T-cell (primary cell): ENCODE results near the gene GDAP2. TPM values are rescaled to one million over a fixed set of nuclear protein-coding genes. Genes with fewer than 3 reads are reported as not detected.
"Not testable (repeated sequence)": the region's sequence is repeated elsewhere in the genome, so short reads cannot be mapped to it uniquely, and the experiment has no call there.

Source experiments
- ATAC-seq, 4 experiments: fragments of 200-7000 bp in 3 of 4; fragments of 150-1000 bp in 1 of 4; cut with Tn5 transposase; replicated peaks in 1 of 4; 1 replicate in 3 of 4; 2 replicates in 1 of 4; pipeline ENCODE4 v1.10.0; 2021; ENCODE audit warnings: moderate library complexity in 3 of 4, mild to moderate bottlenecking in 2 of 4, moderate number of reproducible peaks in 1 of 4
- CTCF ChIA-PET, 2 donors: fragments of 300-600 bp; sonication (Branson Sonifier 250); formaldehyde crosslinking; loops; one replicate each; lab custom pipeline; 2022; ENCODE audit warnings: antibody characterized with exemption in 2 of 2; lab: Charles Lee
- POLR2A ChIA-PET, 2 donors: fragments of 300-600 bp; sonication (Branson Sonifier 250); formaldehyde crosslinking; loops; one replicate each; lab custom pipeline; 2022; ENCODE audit warnings: antibody characterized with exemption in 2 of 2; lab: Charles Lee
- DNase-seq, 35 experiments: peaks; one replicate each; pipeline versions ENCODE4 v3.0.0 to v3.0.0-alpha.2; 2013 to 2023
- H3K27ac ChIP-seq: one replicate; pipeline ENCODE4 v1.5.1; 2013; ENCODE audit warnings: low read length
- H3K27me3 ChIP-seq, 2 experiments: replicated peaks in 1 of 2; 1 replicate in 1 of 2; 2 replicates in 1 of 2; pipeline versions ENCODE4 v1.6.1 to v1.7.0; 2013; ENCODE audit warnings: low read length in 1 of 2, mixed read lengths in 1 of 2; ENCODE audit not compliant: control insufficient read depth in 2 of 2, insufficient read depth in 2 of 2; ENCODE audit errors: extremely low read depth in 1 of 2
- H3K36me3 ChIP-seq, 2 donors: 1 replicate in 1 of 2; 2 replicates in 1 of 2; pipeline versions ENCODE4 v1.6.1 to v1.7.0; 2013; ENCODE audit warnings: low read length in 1 of 2; ENCODE audit not compliant: control insufficient read depth in 2 of 2, insufficient read depth in 1 of 2; ENCODE audit errors: extremely low read depth in 1 of 2
- H3K4me1 ChIP-seq, 2 experiments: 1 replicate in 1 of 2; 2 replicates in 1 of 2; pipeline versions ENCODE4 v1.6.1 to v1.7.0; 2013; ENCODE audit warnings: low read length in 2 of 2, mixed read lengths in 1 of 2; ENCODE audit not compliant: insufficient read depth in 2 of 2, control insufficient read depth in 1 of 2; ENCODE audit errors: extremely low read depth in 1 of 2
- H3K4me3 ChIP-seq, 2 donors: 1 replicate in 1 of 2; 2 replicates in 1 of 2; pipeline versions ENCODE4 v1.5.1 to v1.7.0; 2013; ENCODE audit warnings: mild to moderate bottlenecking in 2 of 2, low read length in 1 of 2, moderate library complexity in 1 of 2; ENCODE audit not compliant: control insufficient read depth in 1 of 2; ENCODE audit errors: extremely low read depth in 1 of 2
- H3K9me3 ChIP-seq: 2 replicates; pipeline ENCODE4 v1.7.0; 2013
- H3K27ac Mint-ChIP-seq, 2 donors: one replicate each; pipeline ENCODE4 v1.8.0; 2020 to 2021; ENCODE audit warnings: mild to moderate bottlenecking in 2 of 2, mixed read lengths in 2 of 2
- H3K27me3 Mint-ChIP-seq, 2 donors: one replicate each; pipeline ENCODE4 v1.8.0; 2021 to 2022; ENCODE audit warnings: mixed read lengths in 2 of 2
- H3K36me3 Mint-ChIP-seq: one replicate; pipeline ENCODE4 v1.8.0; 2021; ENCODE audit warnings: mixed read lengths
- H3K4me1 Mint-ChIP-seq, 3 donors: one replicate each; pipeline ENCODE4 v1.8.0; 2020 to 2022; ENCODE audit warnings: mixed read lengths in 3 of 3, mild to moderate bottlenecking in 1 of 3
- H3K4me3 Mint-ChIP-seq, 3 donors: one replicate each; pipeline ENCODE4 v1.8.0; 2020 to 2022; ENCODE audit warnings: mild to moderate bottlenecking in 3 of 3, mixed read lengths in 3 of 3, moderate library complexity in 3 of 3
- H3K9me3 Mint-ChIP-seq, 3 donors: one replicate each; pipeline ENCODE4 v1.8.0; 2020 to 2022; ENCODE audit warnings: mixed read lengths in 3 of 3
- WGBS: methylation state at CpG from one replicate; pipeline ENCODE4 v1.1.5; 2013; ENCODE audit warnings: missing lambda C conversion rate; ENCODE audit not compliant: insufficient coverage; 5-methylcytosine and 5-hydroxymethylcytosine counted together
- total RNA-seq, 35 experiments: library from RNA in 6 of 35; stranded (reverse) in 6 of 35; fragments of 120-200 nt in 1 of 35; gene quantifications; one replicate each; pipeline versions ENCODE4 v1.2.1 to v1.2.4 and lab custom pipeline; 2013 to 2026

The GDAP2 gene
- total RNA-seq, 5 donors from 2014 or later (not counting 1 experiment from before 2014, with no cell fraction given), result 19.9 to 26.4 (median 23.3) TPM

DNA sequence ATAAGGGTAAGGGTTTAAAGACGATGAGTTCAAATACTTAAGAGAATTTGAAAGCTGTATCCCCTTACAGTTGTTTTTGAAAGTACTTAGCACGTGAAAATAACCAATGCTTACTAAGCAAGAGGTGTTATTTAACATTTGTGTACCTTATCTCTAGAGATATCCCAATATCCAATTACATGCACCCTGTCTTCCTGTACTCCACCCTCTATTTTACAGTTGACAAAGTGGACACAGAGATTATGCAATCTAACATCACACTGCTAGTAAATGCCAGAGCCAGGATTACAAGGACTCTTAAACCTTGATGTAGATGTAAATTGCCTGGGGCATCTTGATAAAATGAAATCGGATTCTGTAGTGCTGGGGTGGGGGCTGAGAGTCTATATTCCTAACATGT, 72.0 kb downstream of the GDAP2 start:
- no peak for ATAC-seq
- Mint-ChIP-seq H3K27ac (no peak overlapping the region), H3K27me3 (no peaks in the 10 kb centered on the region), H3K36me3 (peaks cover 26% of the 10 kb centered on the region), H3K4me3 (no peak overlapping the region), H3K4me1 (no peaks in the 10 kb centered on the region), H3K9me3 (no peaks in the 10 kb centered on the region)
- no CpG with 5 or more reads among the region's 3 CpGs for WGBS
- Histone ChIP-seq H3K9me3 (no peaks in the 10 kb centered on the region), H3K27me3 (no peaks in the 10 kb centered on the region), H3K36me3 (no peaks in the 10 kb centered on the region), H3K4me1 (no peaks in the 10 kb centered on the region), H3K27ac (no peak overlapping the region), H3K4me3 (no peak overlapping the region)
- POLR2A ChIA-PET, result no interaction called here
- no peak for DNase-seq
- CTCF ChIA-PET, result no interaction called here

DNA sequence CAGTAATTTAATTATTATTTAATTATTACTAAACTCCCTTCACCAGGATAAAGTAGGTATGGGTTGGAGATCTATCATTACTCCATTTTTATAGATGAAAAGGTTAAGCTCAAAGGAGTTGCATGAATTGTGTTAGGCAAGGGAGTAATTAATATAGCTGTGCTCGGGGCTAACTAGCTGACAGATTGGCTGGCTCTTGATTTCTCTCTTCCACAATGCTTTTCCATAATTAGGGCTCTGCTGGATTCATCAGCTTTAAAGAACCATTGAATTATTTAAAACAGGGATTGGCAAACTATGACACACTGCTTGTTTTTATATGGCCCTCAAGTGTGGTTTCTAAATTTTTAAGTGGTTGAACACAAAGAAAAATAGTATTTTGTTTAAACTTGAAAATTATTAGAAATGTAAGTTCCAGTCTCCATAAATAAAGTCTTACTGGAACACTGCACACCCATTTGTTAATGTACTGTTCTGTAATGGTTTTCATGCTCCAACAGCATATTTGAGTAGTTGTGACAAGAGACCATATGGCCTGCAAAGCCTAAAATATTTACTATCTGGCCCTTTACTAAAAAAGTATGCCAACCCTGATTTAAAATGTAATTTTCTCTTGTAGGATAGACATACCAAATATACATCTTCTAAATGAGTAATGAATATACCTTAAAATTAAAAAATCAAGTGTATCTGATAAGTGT, 76.4 kb downstream of the GDAP2 start:
- Histone ChIP-seq H3K27ac (no peak overlapping the region), H3K27me3 (no peaks in the 10 kb centered on the region), H3K9me3 (no peaks in the 10 kb centered on the region), H3K4me3 (no peak overlapping the region), H3K36me3 (no peaks in the 10 kb centered on the region), H3K4me1 (no peaks in the 10 kb centered on the region)
- H3K4me1 Mint-ChIP-seq, result no peaks in the 10 kb centered on the region
- POLR2A ChIA-PET, result interaction anchor here in 1 of 2 donors (0.6 to 0.7 kb wide), 2 partner anchors 31 to 263 kb away, joined by 4 to 7 read pairs; no protein-coding TSS in a partner anchor
- H3K36me3 Mint-ChIP-seq, result peaks cover 19% of the 10 kb centered on the region
- no peaks in the 10 kb centered on the region for H3K27me3 Mint-ChIP-seq
- CTCF ChIA-PET, result interaction anchor here in 1 of 2 donors (1.3 kb wide), 1 partner anchor 320 kb away, joined by 4 read pairs; no protein-coding TSS in a partner anchor
- no CpG with 5 or more reads among the region's 1 CpG for WGBS
- no peaks in the 10 kb centered on the region for H3K9me3 Mint-ChIP-seq
- DNase-seq, result no peak
- H3K27ac Mint-ChIP-seq, result no peak overlapping the region
- H3K4me3 Mint-ChIP-seq, result no peak overlapping the region
- ATAC-seq, result no peak

DNA sequence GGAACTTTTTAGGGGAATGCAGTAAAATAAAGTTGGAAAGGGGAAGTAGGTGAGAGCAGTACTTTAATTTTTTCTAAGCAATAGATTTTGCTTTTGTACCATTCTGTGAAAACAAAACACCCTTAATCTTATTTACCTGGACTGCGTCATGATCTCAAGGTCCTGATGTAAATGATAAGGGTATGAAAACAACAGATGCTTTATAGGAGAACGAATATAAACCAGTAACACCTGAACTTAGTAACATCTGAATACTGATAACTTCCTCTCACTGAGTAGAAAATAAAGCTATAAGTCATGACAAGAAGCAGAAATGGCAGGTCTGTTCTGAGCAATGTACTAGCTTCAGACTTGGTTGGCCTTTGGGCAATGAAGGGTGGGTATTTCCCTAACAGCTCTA, 77.7 kb downstream of the GDAP2 start:
- no peak overlapping the region for H3K4me3 Mint-ChIP-seq
- no CpG with 5 or more reads among the region's 2 CpGs for WGBS
- no peaks in the 10 kb centered on the region for H3K9me3 ChIP-seq
- H3K27ac Mint-ChIP-seq, result no peak overlapping the region
- H3K36me3 ChIP-seq, result no peaks in the 10 kb centered on the region
- DNase-seq (no peak), ATAC-seq (no peak)
- H3K27me3 ChIP-seq, result no peaks in the 10 kb centered on the region
- POLR2A ChIA-PET, result no interaction called here
- H3K9me3 Mint-ChIP-seq, result no peaks in the 10 kb centered on the region
- no peaks in the 10 kb centered on the region for H3K27me3 Mint-ChIP-seq
- H3K36me3 Mint-ChIP-seq, result peaks cover 27% of the 10 kb centered on the region
- CTCF ChIA-PET, result no interaction called here
- no peak overlapping the region for H3K4me3 ChIP-seq
- no peaks in the 10 kb centered on the region for H3K4me1 ChIP-seq
- H3K27ac ChIP-seq, result no peak overlapping the region
- no peaks in the 10 kb centered on the region for H3K4me1 Mint-ChIP-seq

DNA sequence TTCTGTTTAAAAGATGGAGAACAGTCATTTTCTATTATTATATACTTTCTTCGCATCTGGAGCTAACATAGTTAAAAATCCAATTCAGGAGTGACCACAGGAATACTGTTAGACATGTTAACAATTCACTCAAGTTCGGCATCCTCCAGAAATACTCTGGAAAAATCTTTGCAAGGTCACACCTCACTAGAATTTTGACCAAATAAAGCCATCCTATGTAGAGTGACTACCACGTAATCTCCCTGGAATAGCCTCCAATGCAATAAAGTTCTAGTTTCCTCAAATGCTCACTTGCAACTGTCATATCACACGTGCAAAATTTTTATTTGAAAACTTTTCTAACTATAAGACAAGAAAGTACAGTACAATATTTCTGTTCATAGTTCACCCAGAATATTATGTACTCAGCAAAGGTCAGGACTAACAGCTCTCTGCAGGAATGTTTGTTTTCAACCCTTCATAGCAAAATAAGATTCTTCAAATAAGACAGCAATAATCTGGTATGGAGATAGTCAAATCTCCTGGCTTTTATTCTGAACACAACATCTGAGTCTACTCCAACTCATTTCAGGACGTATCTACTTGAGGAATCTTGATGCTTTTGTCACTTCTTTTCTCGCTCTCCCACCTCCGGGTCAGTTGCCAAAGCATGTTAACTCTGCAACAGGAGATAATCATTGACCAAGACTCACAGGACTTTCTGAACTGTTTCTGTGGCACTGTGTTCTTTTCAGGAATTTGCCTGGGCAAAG, 82.6 kb downstream of the GDAP2 start:
- no peak overlapping the region for H3K27ac Mint-ChIP-seq
- POLR2A ChIA-PET, result no interaction called here
- Histone ChIP-seq H3K4me1 (no peaks in the 10 kb centered on the region), H3K27ac (no peak overlapping the region), H3K36me3 (no peaks in the 10 kb centered on the region), H3K27me3 (no peaks in the 10 kb centered on the region), H3K4me3 (no peak overlapping the region), H3K9me3 (no peaks in the 10 kb centered on the region)
- H3K4me3 Mint-ChIP-seq, result no peak overlapping the region
- peaks cover 60% of the 10 kb centered on the region for H3K36me3 Mint-ChIP-seq
- CTCF ChIA-PET, result no interaction called here
- no peak for ATAC-seq
- peaks cover 0 to 29% (median 23%) of the 10 kb centered on the region in 3 donors for H3K9me3 Mint-ChIP-seq
- no peak for DNase-seq
- H3K27me3 Mint-ChIP-seq, result no peaks in the 10 kb centered on the region
- no peaks in the 10 kb centered on the region for H3K4me1 Mint-ChIP-seq
- WGBS, result 97% methylated on average over 5 of the region's 7 CpGs

GRCh38 chr1:117844478-117844877, 84.9 kb downstream of the GDAP2 start:
- H3K27me3 ChIP-seq, H3K27me3 Mint-ChIP-seq, H3K4me1 Mint-ChIP-seq, H3K4me3 Mint-ChIP-seq, H3K27ac ChIP-seq, H3K9me3 ChIP-seq, DNase-seq, POLR2A ChIA-PET, H3K4me1 ChIP-seq, ATAC-seq, H3K36me3 ChIP-seq, H3K27ac Mint-ChIP-seq, H3K4me3 ChIP-seq: not testable (repeated sequence)
- CTCF ChIA-PET, result interaction anchor here in 1 of 2 donors (0.5 kb wide), 1 partner anchor 267 kb away, joined by 3 read pairs; no protein-coding TSS in a partner anchor
- H3K9me3 Mint-ChIP-seq, result peaks cover 0 to 29% (median 23%) of the 10 kb centered on the region in 3 donors
- H3K36me3 Mint-ChIP-seq, result peaks cover 74% of the 10 kb centered on the region

- no peak for ATAC-seq
- no peak for DNase-seq
- Histone ChIP-seq H3K36me3 (no peaks in the 10 kb centered on the region), H3K9me3 (no peaks in the 10 kb centered on the region), H3K27ac (no peak overlapping the region), H3K27me3 (no peaks in the 10 kb centered on the region), H3K4me1 (no peaks in the 10 kb centered on the region), H3K4me3 (no peak overlapping the region)
- Mint-ChIP-seq H3K4me3 (no peak overlapping the region), H3K4me1 (no peaks in the 10 kb centered on the region), H3K9me3 (peaks cover 0 to 29% (median 23%) of the 10 kb centered on the region in 3 donors), H3K27me3 (no peaks in the 10 kb centered on the region), H3K27ac (no peak overlapping the region), H3K36me3 (peaks cover 74% of the 10 kb centered on the region)
- CTCF ChIA-PET, result no interaction called here
- POLR2A ChIA-PET, result no interaction called here
- no CpG with 5 or more reads among the region's 1 CpG for WGBS
Observed at GRCh38 chr1:117843791-117844190, 85.6 kb downstream of the GDAP2 start.
